ENCODE data around the gene CTBP2.
A peak's percentile ranks its signal among the peaks of the same experiment; 100 is the strongest.

Gene CTBP2

GRCh38 chr10:125017547-125018298 lies 142.6 kb downstream of the CTBP2 start:
- no peak for DNase-seq

DNA sequence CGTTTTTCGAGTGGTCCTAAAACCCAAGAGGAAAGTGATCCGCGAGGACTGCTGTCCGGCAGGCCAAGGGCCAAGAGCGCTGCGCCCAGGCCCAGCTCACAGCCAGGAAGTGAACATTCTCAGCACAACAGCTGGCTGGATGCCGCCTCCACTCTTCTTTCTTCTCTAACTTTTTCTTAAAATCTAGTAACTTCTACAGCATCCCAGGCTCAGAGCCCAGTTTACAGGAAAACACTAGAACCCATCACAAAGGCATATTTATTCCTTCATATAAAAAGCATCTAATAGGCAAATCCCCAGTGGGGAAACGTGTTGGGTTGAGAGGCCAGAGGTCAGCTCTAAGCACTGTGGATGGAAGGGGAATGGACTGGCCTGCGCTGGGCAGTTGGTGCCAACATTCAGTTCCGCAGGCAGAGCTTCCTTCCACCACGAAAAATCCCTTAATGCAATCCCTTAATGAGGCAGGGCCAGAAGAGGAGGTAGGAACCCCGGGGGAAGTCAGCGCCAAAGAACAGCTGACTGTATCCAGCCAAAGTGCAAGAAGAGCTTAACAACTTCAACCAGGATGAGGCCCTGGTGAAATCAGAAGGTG lies 143.7 kb downstream of the CTBP2 start:
- DNase-seq, result no peak

- DNase-seq, result no peak
These were observed 144.2 kb downstream of the CTBP2 start for GRCh38 chr10:125016123-125016522.

- peak; percentile 16 to 17 for DNase-seq
These were observed 144.9 kb downstream of the CTBP2 start for GRCh38 chr10:125015356-125015944.

DNA sequence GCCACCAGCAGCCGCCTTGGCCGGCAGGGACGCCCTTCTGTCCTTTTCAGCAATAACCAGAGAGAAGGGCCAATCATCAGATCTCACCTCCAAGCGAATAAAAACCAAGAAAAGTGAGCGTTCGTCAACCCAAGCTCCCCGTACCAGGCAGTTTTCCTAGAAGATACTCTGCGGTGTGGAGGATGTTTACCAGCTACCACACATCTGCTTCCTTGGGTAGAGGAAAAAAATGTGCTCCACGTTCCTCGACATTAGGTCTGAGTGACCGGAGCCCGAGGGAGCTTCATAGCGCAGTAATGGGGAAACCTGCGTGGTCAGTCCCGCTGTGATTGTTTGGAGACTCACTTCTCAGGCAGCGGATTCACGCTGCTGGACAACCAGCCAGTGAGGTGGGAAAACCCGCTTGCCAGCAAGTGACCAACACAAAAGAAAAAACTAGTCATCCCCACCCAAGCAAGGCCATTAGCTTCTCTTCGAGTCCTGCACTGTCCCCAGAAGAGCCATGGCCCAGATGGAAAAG lies 145.5 kb downstream of the CTBP2 start:
- DNase-seq, result no peak

GRCh38 chr10:125014086-125014830 lies 146.1 kb downstream of the CTBP2 start:
- DNase-seq, result no peak

GRCh38 chr10:125013529-125013872 lies 146.9 kb downstream of the CTBP2 start:
- DNase-seq, result no peak

- DNase-seq, result no peak
These were observed 147.4 kb downstream of the CTBP2 start for GRCh38 chr10:125012851-125013528.

GRCh38 chr10:125011926-125012705 lies 148.2 kb downstream of the CTBP2 start:
- DNase-seq, result no peak

DNA sequence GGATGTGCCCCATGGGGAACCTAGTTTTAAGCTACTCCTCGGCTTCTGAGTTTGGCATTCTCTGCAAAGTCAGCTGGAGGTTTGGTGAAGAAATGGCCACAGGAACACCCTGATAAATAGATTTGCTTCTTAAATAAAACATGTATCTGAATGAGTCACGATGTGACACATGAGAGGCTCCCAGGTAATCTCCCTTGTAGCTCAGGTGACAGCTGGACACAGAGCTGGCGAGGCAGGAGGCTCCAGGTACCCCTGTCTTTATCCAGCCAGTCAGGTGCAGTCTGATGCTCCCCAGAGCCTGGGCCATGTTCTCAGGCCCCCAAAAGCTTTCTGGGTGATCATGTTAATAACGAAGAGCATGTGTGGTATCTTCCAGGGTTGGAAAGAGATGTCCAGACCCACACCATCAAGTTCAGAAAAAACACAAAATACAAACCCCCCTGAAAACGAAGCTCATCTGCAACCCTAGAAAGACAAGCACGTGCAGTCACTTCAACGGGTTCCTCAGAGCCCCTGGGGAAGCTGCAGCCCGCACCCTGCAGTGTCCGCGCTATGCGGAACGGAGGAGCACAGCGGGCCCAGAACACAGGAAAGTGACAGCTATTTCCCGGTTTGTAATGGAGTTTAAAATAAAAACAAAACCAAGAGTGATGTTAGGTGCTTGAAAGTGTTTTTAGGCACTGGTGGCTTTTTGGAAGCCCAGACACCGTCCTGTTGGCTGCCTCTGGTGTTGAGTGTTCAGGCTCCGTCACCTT lies 149.0 kb downstream of the CTBP2 start:
- DNase-seq, result no peak

- DNase-seq, result no peak
These were observed 150.0 kb downstream of the CTBP2 start for GRCh38 chr10:125010362-125010761.

- no peak for DNase-seq
These were observed 150.7 kb downstream of the CTBP2 start for GRCh38 chr10:125009661-125010161.

GRCh38 chr10:125008689-125009638 lies 151.4 kb downstream of the CTBP2 start:
- no peak for DNase-seq

GRCh38 chr10:125007436-125007835 lies 152.9 kb downstream of the CTBP2 start:
- DNase-seq, result no peak

DNA sequence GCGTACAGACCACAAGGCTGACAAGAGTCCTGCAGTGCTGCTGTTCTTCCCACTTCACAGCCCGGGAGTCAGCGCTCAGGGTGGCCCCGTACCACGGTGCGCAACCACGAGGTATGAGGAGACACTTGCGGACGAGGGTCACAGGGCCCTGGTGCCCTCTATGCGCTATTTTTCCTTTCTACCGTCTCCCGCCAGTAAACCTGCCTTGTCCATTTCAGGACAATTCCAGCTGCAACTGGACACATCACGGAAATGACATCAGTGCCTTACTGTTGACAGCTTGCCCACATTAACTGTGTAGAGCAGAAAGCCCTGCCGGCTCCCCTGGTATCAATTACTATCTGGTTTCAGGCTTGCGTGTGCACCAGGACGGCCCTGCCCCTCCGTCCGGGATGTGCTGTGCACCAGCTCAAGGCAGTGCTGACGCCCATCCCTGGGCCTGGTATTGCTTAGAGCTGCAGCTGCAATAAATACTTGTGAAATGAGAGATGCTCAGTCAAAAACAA lies 153.4 kb downstream of the CTBP2 start:
- no peak for DNase-seq

- DNase-seq, result no peak
These were observed 154.1 kb downstream of the CTBP2 start for GRCh38 chr10:125006188-125006680.

DNA sequence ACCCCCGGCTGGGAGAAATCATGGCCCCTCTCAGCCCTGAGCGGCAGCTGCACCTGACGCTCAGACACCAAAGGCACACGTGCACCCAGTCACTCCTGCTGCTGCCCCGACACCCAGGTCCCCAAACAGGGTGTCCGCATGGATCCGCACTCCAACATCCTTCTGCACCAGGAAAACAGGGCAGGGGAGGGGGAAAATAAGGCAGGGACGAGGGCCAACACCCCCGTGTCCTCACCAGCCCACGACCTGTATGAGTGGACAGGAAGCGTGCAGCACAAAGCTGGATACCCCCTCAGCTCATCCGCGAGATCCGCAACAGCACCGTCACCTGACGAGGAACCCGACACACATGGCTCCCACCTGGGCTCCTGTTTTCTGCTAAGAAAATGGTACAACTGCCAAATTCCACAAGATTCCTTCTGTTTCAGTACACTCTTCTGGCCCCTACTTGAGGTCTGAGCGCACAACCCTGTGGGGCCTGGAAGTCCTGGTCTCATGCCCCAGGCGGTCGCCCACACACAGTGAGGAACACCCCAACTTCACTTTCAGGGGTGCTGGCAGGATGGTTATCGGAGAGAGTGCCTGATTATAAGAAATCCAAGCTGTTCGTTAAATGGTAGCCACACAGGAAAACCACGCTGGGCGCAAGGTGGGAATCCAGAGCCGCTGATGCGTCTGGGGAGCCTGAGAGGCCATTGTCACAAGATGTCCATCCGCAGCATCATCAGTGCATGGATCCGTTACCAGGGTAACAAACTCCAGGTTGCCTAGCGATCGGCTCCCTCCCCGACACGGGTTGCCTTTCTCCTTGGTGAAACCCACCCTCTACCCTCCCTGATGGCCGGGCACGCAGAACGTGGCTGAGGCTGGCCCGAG lies 154.8 kb downstream of the CTBP2 start:
- no peak for DNase-seq

- no peak for DNase-seq
These were observed 155.6 kb downstream of the CTBP2 start for GRCh38 chr10:125004571-125005311.
